ENCODE data around the gene SLC35G6.

GRCh38 chr17:7437369-7437863 lies 43.8 kb upstream of the SLC35G6 start:
- no peak for TF ChIP-seq POLR2A (IDR thresholded peaks at IDR 0.05)
- TF ChIP-seq CTCF (IDR thresholded peaks at IDR 0.05) = no peak
